ENCODE data around the gene CNTN1.

Gene CNTN1

DNA sequence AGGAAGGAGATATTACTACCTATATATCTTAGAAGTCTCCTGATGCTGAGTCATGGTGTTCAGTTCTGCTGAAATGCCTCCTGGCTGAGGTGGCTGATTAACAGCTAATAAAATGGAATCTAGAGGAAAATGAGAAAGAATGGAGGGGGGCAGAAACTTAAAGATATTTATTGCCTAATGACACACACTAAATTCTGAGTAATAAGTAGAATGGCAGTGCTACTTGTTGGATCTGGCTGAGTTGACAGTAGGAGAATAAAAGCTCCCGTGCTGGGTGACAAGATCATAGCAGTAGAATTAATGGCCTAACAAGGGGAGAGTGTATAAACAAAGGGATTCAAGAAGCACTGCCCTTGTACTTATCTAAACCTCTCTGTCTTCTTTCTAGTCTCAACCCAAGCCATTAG is 137.5 kb downstream of the CNTN1 start:
- H3K4me1 ChIP-seq, result no peaks in the 10 kb centered on the region
- H3K36me3 ChIP-seq, result no peaks in the 10 kb centered on the region
- no peaks in the 10 kb centered on the region for H4K20me1 ChIP-seq
- no peak overlapping the region for H3K4me2 ChIP-seq
- no peaks in the 10 kb centered on the region for H3K27me3 ChIP-seq
- TF ChIP-seq Cebpa-rat (IDR thresholded peaks at IDR 0.05), result no peak
- no peak overlapping the region for H3K27ac ChIP-seq
- H3K9ac ChIP-seq, result no peak overlapping the region
- no peak overlapping the region for H3K4me3 ChIP-seq
- H3K9me3 ChIP-seq, result no peaks in the 10 kb centered on the region

DNA sequence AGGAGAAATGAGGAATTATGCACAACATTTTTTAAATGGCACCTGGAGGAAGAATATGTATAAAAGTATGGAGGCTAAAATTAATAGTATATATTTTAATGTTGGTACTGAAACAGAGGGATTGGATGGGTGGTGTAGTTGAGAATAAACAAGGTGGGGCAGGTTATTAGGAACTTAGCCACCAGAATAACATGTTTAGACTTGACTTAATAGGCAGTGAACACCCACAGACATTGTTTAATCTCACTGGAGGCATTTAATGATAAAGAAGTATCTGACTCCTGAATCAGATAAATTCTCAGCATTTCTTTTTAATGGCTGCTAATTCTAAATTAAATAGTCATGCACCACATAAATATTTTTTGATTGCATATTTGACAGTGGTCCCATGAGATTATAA is 139.7 kb downstream of the CNTN1 start:
- Histone ChIP-seq H3K36me3 (no peaks in the 10 kb centered on the region), H3K4me3 (no peak overlapping the region), H3K27me3 (no peaks in the 10 kb centered on the region), H3K9me3 (no peaks in the 10 kb centered on the region), H4K20me1 (no peaks in the 10 kb centered on the region), H3K4me2 (no peak overlapping the region), H3K9ac (no peak overlapping the region), H3K4me1 (no peaks in the 10 kb centered on the region), H3K27ac (no peak overlapping the region)
- TF ChIP-seq Cebpa-rat (IDR thresholded peaks at IDR 0.05), result no peak

DNA sequence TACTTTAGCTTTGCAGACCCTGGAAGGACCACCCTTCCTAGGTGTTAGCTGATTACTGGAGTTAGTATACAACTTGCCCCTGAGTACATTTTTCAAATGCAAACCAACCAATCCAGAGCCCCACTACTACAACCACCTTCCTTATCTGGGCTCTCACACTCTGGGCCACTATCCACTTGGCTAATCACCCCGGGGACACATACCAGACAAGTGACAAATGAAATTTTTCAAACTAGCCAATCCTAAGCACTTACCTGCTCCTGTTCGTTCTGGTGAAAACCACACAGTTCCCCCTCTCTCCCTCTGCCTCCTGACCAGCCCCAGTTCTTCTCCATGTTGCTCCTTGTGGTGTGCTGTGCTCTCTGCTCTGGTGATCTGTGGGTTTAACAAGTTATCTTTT is 140.4 kb downstream of the CNTN1 start:
- Histone ChIP-seq H3K4me1 (no peaks in the 10 kb centered on the region), H3K9me3 (no peaks in the 10 kb centered on the region), H3K36me3 (no peaks in the 10 kb centered on the region), H3K27ac (no peak overlapping the region), H4K20me1 (no peaks in the 10 kb centered on the region), H3K4me3 (no peak overlapping the region), H3K4me2 (no peak overlapping the region), H3K9ac (no peak overlapping the region), H3K27me3 (no peaks in the 10 kb centered on the region)
- no peak for TF ChIP-seq Cebpa-rat (IDR thresholded peaks at IDR 0.05)

DNA sequence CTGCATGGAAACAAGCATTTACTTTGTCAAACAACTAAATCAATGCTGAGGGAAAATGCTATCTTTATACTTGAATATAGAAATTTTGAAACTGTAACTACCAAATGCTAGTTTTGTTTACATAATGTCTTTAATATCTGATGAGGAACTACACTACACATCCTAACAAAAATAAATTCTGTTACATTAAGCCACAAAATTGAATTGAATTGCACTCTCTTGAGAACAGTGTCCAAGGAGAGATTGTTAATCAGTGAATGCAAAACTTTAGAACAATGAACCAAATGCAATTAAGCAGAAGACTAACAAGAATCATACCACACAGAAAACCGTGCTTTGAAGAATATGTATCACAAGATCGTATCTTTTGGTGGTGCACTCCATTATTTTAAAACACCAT is 141.6 kb downstream of the CNTN1 start:
- no peaks in the 10 kb centered on the region for H3K9me3 ChIP-seq
- H3K27me3 ChIP-seq, result no peaks in the 10 kb centered on the region
- no peak for TF ChIP-seq Cebpa-rat (IDR thresholded peaks at IDR 0.05)
- H4K20me1 ChIP-seq, result no peaks in the 10 kb centered on the region
- H3K27ac ChIP-seq, result no peak overlapping the region
- no peak overlapping the region for H3K4me3 ChIP-seq
- no peaks in the 10 kb centered on the region for H3K4me1 ChIP-seq
- H3K36me3 ChIP-seq, result no peaks in the 10 kb centered on the region
- H3K4me2 ChIP-seq, result no peak overlapping the region
- no peak overlapping the region for H3K9ac ChIP-seq

- Histone ChIP-seq H3K27me3 (no peaks in the 10 kb centered on the region), H3K4me1 (no peaks in the 10 kb centered on the region), H3K9me3 (no peaks in the 10 kb centered on the region), H3K4me3 (no peak overlapping the region), H3K9ac (no peak overlapping the region), H3K36me3 (no peaks in the 10 kb centered on the region), H3K27ac (no peak overlapping the region), H4K20me1 (no peaks in the 10 kb centered on the region), H3K4me2 (no peak overlapping the region)
- no peak for TF ChIP-seq Cebpa-rat (IDR thresholded peaks at IDR 0.05)
Observed at GRCh38 chr12:40834321-40834720, 142.1 kb downstream of the CNTN1 start.

- no peaks in the 10 kb centered on the region for H3K36me3 ChIP-seq
Observed at GRCh38 chr12:40837891-40838429, 145.7 kb downstream of the CNTN1 start.

DNA sequence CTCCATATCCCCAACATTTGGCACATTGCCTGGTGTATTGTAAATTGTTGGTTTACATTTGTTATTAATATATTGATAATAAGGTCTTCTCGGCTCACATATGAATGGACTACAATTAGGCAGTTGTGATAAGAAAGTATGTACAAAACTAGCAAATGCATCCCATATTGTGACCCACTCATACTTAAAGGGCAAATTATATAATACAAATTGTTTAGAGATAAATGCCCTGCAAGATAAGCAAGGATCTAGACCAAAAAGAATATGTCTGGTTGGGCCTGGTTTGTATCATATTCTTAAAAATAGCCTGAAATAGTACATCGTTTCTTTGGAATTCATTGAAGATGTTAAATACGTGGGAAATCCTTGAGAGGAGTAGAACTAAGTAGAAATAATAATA is 151.3 kb downstream of the CNTN1 start:
- Histone ChIP-seq H3K4me1 (no peaks in the 10 kb centered on the region), H3K36me3 (no peaks in the 10 kb centered on the region), H4K20me1 (no peaks in the 10 kb centered on the region), H3K27me3 (no peaks in the 10 kb centered on the region), H3K9ac (no peak overlapping the region), H3K4me3 (no peak overlapping the region), H3K27ac (no peak overlapping the region), H3K4me2 (no peak overlapping the region), H3K9me3 (no peaks in the 10 kb centered on the region)
- no peak for TF ChIP-seq Cebpa-rat (IDR thresholded peaks at IDR 0.05)

More at GRCh38 chr12:40837891-40838429, 145.7 kb downstream of the CNTN1 start:
- no peaks in the 10 kb centered on the region for H4K20me1 ChIP-seq
- H3K27ac ChIP-seq, result no peak overlapping the region
- no peak for TF ChIP-seq Cebpa-rat (IDR thresholded peaks at IDR 0.05)
- H3K27me3 ChIP-seq, result no peaks in the 10 kb centered on the region
- no peak overlapping the region for H3K9ac ChIP-seq
- no peak overlapping the region for H3K4me3 ChIP-seq
- H3K4me1 ChIP-seq, result no peaks in the 10 kb centered on the region
- no peak overlapping the region for H3K4me2 ChIP-seq
- H3K9me3 ChIP-seq, result no peaks in the 10 kb centered on the region

- no peaks in the 10 kb centered on the region for H3K27me3 ChIP-seq
- TF ChIP-seq Cebpa-rat (IDR thresholded peaks at IDR 0.05), result no peak
- no peak overlapping the region for H3K9ac ChIP-seq
- no peaks in the 10 kb centered on the region for H3K4me1 ChIP-seq
- no peaks in the 10 kb centered on the region for H3K36me3 ChIP-seq
- no peak overlapping the region for H3K27ac ChIP-seq
- H3K4me2 ChIP-seq, result no peak overlapping the region
- H4K20me1 ChIP-seq, result no peaks in the 10 kb centered on the region
- no peaks in the 10 kb centered on the region for H3K9me3 ChIP-seq
- no peak overlapping the region for H3K4me3 ChIP-seq
Observed at GRCh38 chr12:40853221-40853620, 161.0 kb downstream of the CNTN1 start.

- Histone ChIP-seq H3K4me3 (no peak overlapping the region), H3K36me3 (no peaks in the 10 kb centered on the region), H3K27ac (no peak overlapping the region), H3K4me2 (no peak overlapping the region), H3K27me3 (no peaks in the 10 kb centered on the region), H3K4me1 (no peaks in the 10 kb centered on the region), H4K20me1 (no peaks in the 10 kb centered on the region), H3K9ac (no peak overlapping the region), H3K9me3 (no peaks in the 10 kb centered on the region)
- no peak for TF ChIP-seq Cebpa-rat (IDR thresholded peaks at IDR 0.05)
Observed at GRCh38 chr12:40854604-40855003, 162.4 kb downstream of the CNTN1 start.

DNA sequence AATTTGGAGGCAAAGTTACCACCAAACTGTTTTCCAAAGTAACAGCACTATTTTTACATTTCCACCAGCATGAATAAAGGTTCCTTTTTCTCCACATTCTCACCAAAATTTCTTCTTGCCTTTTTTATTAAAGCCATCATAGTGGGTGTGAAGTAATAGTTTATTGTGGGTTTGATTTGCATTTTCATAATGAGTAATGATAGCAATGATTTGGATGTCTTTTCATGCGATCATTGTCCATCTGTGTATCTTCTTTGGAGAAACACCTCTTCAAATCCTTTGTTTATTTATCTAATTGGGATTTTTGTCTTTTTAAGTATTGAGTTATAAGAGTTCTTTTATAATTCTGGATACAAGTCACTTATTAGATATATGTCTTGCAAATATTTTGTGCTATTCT is 172.7 kb downstream of the CNTN1 start:
- Histone ChIP-seq H3K4me2 (no peak overlapping the region), H3K9me3 (no peaks in the 10 kb centered on the region), H3K9ac (no peak overlapping the region), H3K4me3 (no peak overlapping the region), H3K27ac (no peak overlapping the region), H3K36me3 (no peaks in the 10 kb centered on the region), H3K4me1 (no peaks in the 10 kb centered on the region), H4K20me1 (no peaks in the 10 kb centered on the region), H3K27me3 (no peaks in the 10 kb centered on the region)
- TF ChIP-seq Cebpa-rat (IDR thresholded peaks at IDR 0.05), result no peak

GRCh38 chr12:40870981-40871380 is 178.7 kb downstream of the CNTN1 start:
- H3K4me3 ChIP-seq, result no peak overlapping the region
- no peaks in the 10 kb centered on the region for H3K9me3 ChIP-seq
- H3K9ac ChIP-seq, result no peak overlapping the region
- no peaks in the 10 kb centered on the region for H3K4me1 ChIP-seq
- no peaks in the 10 kb centered on the region for H3K27me3 ChIP-seq
- TF ChIP-seq Cebpa-rat (IDR thresholded peaks at IDR 0.05), result no peak
- H3K36me3 ChIP-seq, result no peaks in the 10 kb centered on the region
- no peak overlapping the region for H3K4me2 ChIP-seq
- H3K27ac ChIP-seq, result no peak overlapping the region
- no peaks in the 10 kb centered on the region for H4K20me1 ChIP-seq
